ENCODE data around the gene PARP14.

PARP14 gene

GRCh38 chr3:122668930-122669730 lies 11.5 kb upstream of the PARP14 start:
- Histone ChIP-seq H3K36me3 (ENCODE audit: insufficient read depth, low read length) (no peaks in the 10 kb centered on the region), H3K4me1 (ENCODE audit: insufficient read depth, low read length, severe bottlenecking) (no peaks in the 10 kb centered on the region), H3K9me3 (ENCODE audit: low read length) (no peaks in the 10 kb centered on the region), H3K9ac (ENCODE audit: low read length) (no peak overlapping the region), H3K27ac (ENCODE audit: low read depth, low read length, poor library complexity, severe bottlenecking) (no peak overlapping the region), H2AFZ (ENCODE audit: low read length) (no peak overlapping the region), H3K9me2 (ENCODE audit: low read depth, low read length) (no peaks in the 10 kb centered on the region), H3K27me3 (ENCODE audit: insufficient read depth, low read length) (no peaks in the 10 kb centered on the region), H3F3A (ENCODE audit: insufficient read depth, low read length) (no peaks in the 10 kb centered on the region), H3K79me2 (ENCODE audit: insufficient read depth, low read length) (no peaks in the 10 kb centered on the region; the same call in 1 of the 2 replicates), H4K20me1 (ENCODE audit: insufficient read depth, low read length) (no peaks in the 10 kb centered on the region), H3K4me3 (ENCODE audit: low read depth, low read length, poor library complexity, severe bottlenecking) (no peak overlapping the region), H3K4me2 (ENCODE audit: low read length) (no peak overlapping the region)
- TF ChIP-seq EZH2 (IDR thresholded peaks at IDR 0.05; ENCODE audit: borderline replicate concordance, low read length) = no peak
- no peak for TF ChIP-seq CTCF (IDR thresholded peaks at IDR 0.05; ENCODE audit: low read length)

- no peak overlapping the region for H3K9ac ChIP-seq (ENCODE audit: low read length)
- H4K20me1 ChIP-seq (ENCODE audit: insufficient read depth, low read length) = no peaks in the 10 kb centered on the region
- no peaks in the 10 kb centered on the region for H3F3A ChIP-seq (ENCODE audit: insufficient read depth, low read length)
- no peak for TF ChIP-seq EZH2 (IDR thresholded peaks at IDR 0.05; ENCODE audit: borderline replicate concordance, low read length)
- TF ChIP-seq CTCF (IDR thresholded peaks at IDR 0.05; ENCODE audit: low read length) = no peak
- H3K9me3 ChIP-seq (ENCODE audit: low read length) = peaks cover 6% of the 10 kb centered on the region; the same call in 1 of the 2 replicates
- no peak overlapping the region for H3K4me3 ChIP-seq (ENCODE audit: low read depth, low read length, poor library complexity, severe bottlenecking)
- H3K27ac ChIP-seq (ENCODE audit: low read depth, low read length, poor library complexity, severe bottlenecking) = no peak overlapping the region
- no peak overlapping the region for H3K4me2 ChIP-seq (ENCODE audit: low read length)
- no peaks in the 10 kb centered on the region for H3K27me3 ChIP-seq (ENCODE audit: insufficient read depth, low read length)
- H3K4me1 ChIP-seq (ENCODE audit: insufficient read depth, low read length, severe bottlenecking) = no peaks in the 10 kb centered on the region
- no peaks in the 10 kb centered on the region for H3K9me2 ChIP-seq (ENCODE audit: low read depth, low read length)
- no peaks in the 10 kb centered on the region; the same call in 1 of the 2 replicates for H3K79me2 ChIP-seq (ENCODE audit: insufficient read depth, low read length)
- H3K36me3 ChIP-seq (ENCODE audit: insufficient read depth, low read length) = no peaks in the 10 kb centered on the region
- H2AFZ ChIP-seq (ENCODE audit: low read length) = no peak overlapping the region
Observed at GRCh38 chr3:122671553-122671952, 9.1 kb upstream of the PARP14 start.

GRCh38 chr3:122674339-122674738 lies 6.3 kb upstream of the PARP14 start:
- Histone ChIP-seq H3K27ac (ENCODE audit: low read depth, low read length, poor library complexity, severe bottlenecking) (no peak overlapping the region), H3K4me3 (ENCODE audit: low read depth, low read length, poor library complexity, severe bottlenecking) (no peak overlapping the region), H3F3A (ENCODE audit: insufficient read depth, low read length) (no peaks in the 10 kb centered on the region), H3K9ac (ENCODE audit: low read length) (no peak overlapping the region), H4K20me1 (ENCODE audit: insufficient read depth, low read length) (no peaks in the 10 kb centered on the region), H3K4me2 (ENCODE audit: low read length) (no peak overlapping the region), H3K79me2 (ENCODE audit: insufficient read depth, low read length) (no peaks in the 10 kb centered on the region; the same call in 1 of the 2 replicates), H3K36me3 (ENCODE audit: insufficient read depth, low read length) (no peaks in the 10 kb centered on the region), H3K9me2 (ENCODE audit: low read depth, low read length) (no peaks in the 10 kb centered on the region), H3K9me3 (ENCODE audit: low read length) (peaks cover 6% of the 10 kb centered on the region; the same call in 1 of the 2 replicates), H3K4me1 (ENCODE audit: insufficient read depth, low read length, severe bottlenecking) (peaks cover 12% of the 10 kb centered on the region), H2AFZ (ENCODE audit: low read length) (no peak overlapping the region), H3K27me3 (ENCODE audit: insufficient read depth, low read length) (no peaks in the 10 kb centered on the region)
- TF ChIP-seq EZH2 (IDR thresholded peaks at IDR 0.05; ENCODE audit: borderline replicate concordance, low read length) (no peak), CTCF (IDR thresholded peaks at IDR 0.05; ENCODE audit: low read length) (no peak)
